Vagina (tissue), 2 donors: Measurements from ENCODE around the gene HOXC10.

Source experiments
- CTCF ChIP-seq, 3 experiments: fragments of 450-650 bp in 2 of 3; fragments of 200-600 bp in 1 of 3; sonication (generic) in 1 of 3; IDR thresholded peaks; one replicate each; pipeline ENCODE4 v1.5.1; 2017 to 2019; ENCODE audit warnings: antibody characterized with exemption in 3 of 3, mild to moderate bottlenecking in 2 of 3, moderate library complexity in 2 of 3
- POLR2A ChIP-seq, 2 donors: fragments of 450-650 bp; IDR thresholded peaks; one replicate each; pipeline ENCODE4 v1.6.1; 2017; ENCODE audit warnings: antibody characterized with exemption in 2 of 2, mild to moderate bottlenecking in 2 of 2, moderate library complexity in 2 of 2
- POLR2AphosphoS5 ChIP-seq, 2 donors: sonication (generic); formaldehyde crosslinking; IDR thresholded peaks; one replicate each; pipeline ENCODE4 v1.9.0; 2017; ENCODE audit warnings: antibody characterized with exemption in 2 of 2, mild to moderate bottlenecking in 2 of 2, low read depth in 1 of 2; ENCODE audit not compliant: insufficient read depth in 1 of 2

- no peak for TF ChIP-seq CTCF (IDR thresholded peaks at IDR 0.05)
- TF ChIP-seq POLR2A (IDR thresholded peaks at IDR 0.05): no peak
- TF ChIP-seq POLR2AphosphoS5 (IDR thresholded peaks at IDR 0.05; ENCODE audit: insufficient read depth in 1 of 2, low read depth in 1 of 2): no peak
These were observed 25.6 kb upstream of the HOXC10 start for GRCh38 chr12:53959314-53959713.
